ENCODE results near the gene ARHGEF19. TPM values are rescaled to one million over a fixed set of nuclear protein-coding genes. Genes with fewer than 3 reads are reported as not detected.
A peak's percentile ranks its signal among the peaks of the same experiment; 100 is the strongest.

The ARHGEF19 gene
- total and polyA plus RNA-seq, 2 donors from 2014 or later, result 3.5 to 8.2 TPM

GRCh38 chr1:16152481-16153087 lies 59.9 kb downstream of the ARHGEF19 start:
- intact Hi-C loops (cut with DNase I), result no loop called here
- H3K27me3 ChIP-seq (ENCODE audit: control insufficient read depth, insufficient read depth, low read length), result no peaks in the 10 kb centered on the region
- TF ChIP-seq, protein P1, sequence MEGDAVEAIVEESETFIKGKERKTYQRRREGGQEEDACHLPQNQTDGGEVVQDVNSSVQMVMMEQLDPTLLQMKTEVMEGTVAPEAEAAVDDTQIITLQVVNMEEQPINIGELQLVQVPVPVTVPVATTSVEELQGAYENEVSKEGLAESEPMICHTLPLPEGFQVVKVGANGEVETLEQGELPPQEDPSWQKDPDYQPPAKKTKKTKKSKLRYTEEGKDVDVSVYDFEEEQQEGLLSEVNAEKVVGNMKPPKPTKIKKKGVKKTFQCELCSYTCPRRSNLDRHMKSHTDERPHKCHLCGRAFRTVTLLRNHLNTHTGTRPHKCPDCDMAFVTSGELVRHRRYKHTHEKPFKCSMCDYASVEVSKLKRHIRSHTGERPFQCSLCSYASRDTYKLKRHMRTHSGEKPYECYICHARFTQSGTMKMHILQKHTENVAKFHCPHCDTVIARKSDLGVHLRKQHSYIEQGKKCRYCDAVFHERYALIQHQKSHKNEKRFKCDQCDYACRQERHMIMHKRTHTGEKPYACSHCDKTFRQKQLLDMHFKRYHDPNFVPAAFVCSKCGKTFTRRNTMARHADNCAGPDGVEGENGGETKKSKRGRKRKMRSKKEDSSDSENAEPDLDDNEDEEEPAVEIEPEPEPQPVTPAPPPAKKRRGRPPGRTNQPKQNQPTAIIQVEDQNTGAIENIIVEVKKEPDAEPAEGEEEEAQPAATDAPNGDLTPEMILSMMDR (IDR thresholded peaks at IDR 0.05; ENCODE audit: borderline replicate concordance, extremely low read depth, insufficient read depth), result no peak
- peaks cover 0 to 23% (median 10%) of the 10 kb centered on the region in 3 donors for H3K36me3 ChIP-seq (ENCODE audit: control insufficient read depth in 2 of 3, insufficient read depth in 3 of 3, low read length in 3 of 3)
- peak overlapping the region in 2 of 3 donors; percentile 67 to 92 for H3K9ac ChIP-seq (ENCODE audit: low read length in 3 of 3)
- peak overlapping the region; percentile 84 to 90 for H3K27ac ChIP-seq (ENCODE audit: low read depth in 2 of 2, low read length in 2 of 2)
- peak overlapping the region in 2 of 3 donors; percentile 40 to 76 for H3K4me3 ChIP-seq (ENCODE audit: low read length in 3 of 3)
- peaks cover 0 to 37% (median 25%) of the 10 kb centered on the region in 3 donors for H3K4me1 ChIP-seq (ENCODE audit: control insufficient read depth in 2 of 3, insufficient read depth in 2 of 3, low read depth in 1 of 3, low read length in 3 of 3)
- no peaks in the 10 kb centered on the region for H3K9me3 ChIP-seq (ENCODE audit: control insufficient read depth in 2 of 3, insufficient read depth in 1 of 3, low read length in 3 of 3)
- FAIRE-seq, result no peak
- DNase-seq, result peak; percentile 87 to 94 (median 90)

DNA sequence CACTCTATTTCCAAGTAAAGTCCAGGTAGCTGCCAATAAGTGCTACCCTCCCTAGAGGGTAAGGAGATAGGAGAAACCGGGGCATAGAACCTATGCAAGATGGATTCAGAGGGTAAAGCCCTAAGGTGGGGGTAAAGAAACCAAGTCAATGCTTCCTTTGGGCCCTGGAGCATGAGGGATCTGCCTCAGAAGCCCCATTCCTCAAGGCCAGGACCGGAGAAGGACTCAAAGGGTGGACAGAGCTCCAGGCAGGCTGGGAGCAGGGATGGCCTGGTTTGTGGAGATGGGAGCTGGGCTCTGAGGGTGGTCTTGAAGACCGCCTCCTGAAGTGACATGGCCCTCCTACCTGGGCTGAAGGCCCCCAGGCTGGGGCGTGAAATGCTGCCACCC lies 60.5 kb downstream of the ARHGEF19 start:
- TF ChIP-seq, protein P1 (IDR thresholded peaks at IDR 0.05; ENCODE audit: borderline replicate concordance, extremely low read depth, insufficient read depth), result no peak
- Histone ChIP-seq H3K36me3 (ENCODE audit: control insufficient read depth in 2 of 3, insufficient read depth in 3 of 3, low read length in 3 of 3) (peaks cover 0 to 29% (median 12%) of the 10 kb centered on the region in 3 donors), H3K4me3 (ENCODE audit: low read length in 3 of 3) (no peak overlapping the region), H3K27ac (ENCODE audit: low read depth in 2 of 2, low read length in 2 of 2) (peak overlapping the region; percentile 23 to 79), H3K9me3 (ENCODE audit: control insufficient read depth in 2 of 3, insufficient read depth in 1 of 3, low read length in 3 of 3) (no peaks in the 10 kb centered on the region), H3K27me3 (ENCODE audit: control insufficient read depth, insufficient read depth, low read length) (no peaks in the 10 kb centered on the region), H3K9ac (ENCODE audit: low read length in 3 of 3) (peak overlapping the region in 2 of 3 donors; percentile 8 to 60), H3K4me1 (ENCODE audit: control insufficient read depth in 2 of 3, insufficient read depth in 2 of 3, low read depth in 1 of 3, low read length in 3 of 3) (peaks cover 0 to 42% (median 30%) of the 10 kb centered on the region in 3 donors)
- intact Hi-C loops (cut with DNase I), result no loop called here
- DNase-seq (no peak), FAIRE-seq (no peak)

GRCh38 chr1:16151196-16151994 lies 61.1 kb downstream of the ARHGEF19 start:
- Histone ChIP-seq H3K36me3 (ENCODE audit: control insufficient read depth in 2 of 3, insufficient read depth in 3 of 3, low read length in 3 of 3) (peaks cover 0 to 30% (median 12%) of the 10 kb centered on the region in 3 donors), H3K9ac (ENCODE audit: low read length in 3 of 3) (peak overlapping the region in 1 of 3 donors; percentile 60), H3K27ac (ENCODE audit: low read depth in 2 of 2, low read length in 2 of 2) (peak overlapping the region; percentile 44 to 79), H3K4me3 (ENCODE audit: low read length in 3 of 3) (peak overlapping the region in 1 of 3 donors; percentile 19), H3K4me1 (ENCODE audit: control insufficient read depth in 2 of 3, insufficient read depth in 2 of 3, low read depth in 1 of 3, low read length in 3 of 3) (peaks cover 4 to 45% (median 36%) of the 10 kb centered on the region in 3 donors), H3K27me3 (ENCODE audit: control insufficient read depth, insufficient read depth, low read length) (no peaks in the 10 kb centered on the region), H3K9me3 (ENCODE audit: control insufficient read depth in 2 of 3, insufficient read depth in 1 of 3, low read length in 3 of 3) (no peaks in the 10 kb centered on the region)
- DNase-seq, result peak; percentile 67 to 80 (median 79)
- TF ChIP-seq, protein P1 (IDR thresholded peaks at IDR 0.05; ENCODE audit: borderline replicate concordance, extremely low read depth, insufficient read depth), result no peak
- FAIRE-seq, result no peak
- intact Hi-C loops (cut with DNase I), result no loop called here

Data from kidney (tissue), 14 donors.